ENCODE results near the gene TIMM50.
"Not testable (repeated sequence)": the region's sequence is repeated elsewhere in the genome, so short reads cannot be mapped to it uniquely, and the experiment has no call there.

Gene TIMM50
- 16.4 to 57.2 (median 39.2) reads per million in 18 experiments for total RNA-seq

DNA sequence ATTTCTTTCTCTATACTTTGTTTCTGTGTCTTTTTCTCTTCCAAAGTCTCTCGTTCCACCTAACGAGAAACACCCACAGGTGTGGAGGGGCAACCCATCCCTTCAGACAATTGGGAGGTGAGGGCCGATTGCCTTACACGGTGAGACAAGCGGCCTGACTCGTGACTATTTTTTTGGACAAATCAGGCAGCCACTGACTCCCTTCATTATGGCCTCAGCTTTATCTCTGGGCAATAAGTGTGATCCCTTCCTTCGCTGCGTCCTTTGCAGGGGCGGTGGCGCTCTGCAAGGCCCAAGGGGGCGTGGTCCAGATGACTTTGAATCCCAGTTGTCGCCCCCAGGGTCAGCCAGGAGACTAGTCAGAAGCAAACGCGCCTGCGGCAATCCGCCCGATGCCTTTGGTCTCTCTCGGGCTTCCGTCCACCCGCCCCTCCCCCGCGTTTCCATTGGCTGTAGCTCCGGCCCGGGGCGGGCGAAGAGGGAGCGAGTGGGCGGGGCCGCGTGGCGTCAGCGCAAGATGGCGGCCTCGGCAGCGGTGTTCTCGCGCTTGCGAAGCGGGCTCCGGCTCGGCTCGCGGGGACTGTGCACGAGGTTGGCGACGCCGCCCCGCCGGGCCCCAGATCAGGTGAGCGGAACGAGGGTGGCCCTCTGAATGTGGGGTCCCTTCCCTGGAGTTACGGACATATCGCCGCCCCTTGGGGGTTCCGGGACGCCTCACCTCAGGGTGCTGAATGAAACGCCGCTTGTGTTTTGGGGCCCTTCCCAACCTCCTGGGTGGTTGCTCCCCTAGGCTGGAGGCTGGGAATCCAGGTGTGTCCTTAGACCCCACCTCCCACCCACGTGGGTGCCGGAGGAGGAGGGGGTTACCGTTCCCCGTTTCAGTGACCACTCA, at the start of gene TIMM50:
TSS of gene TIMM50 (plus strand) at position 502 of the 892 bp plus-strand sequence. CDS start at position 518, 16 bp downstream.
- peak; percentile 95 to 98 for DNase-seq

DNA sequence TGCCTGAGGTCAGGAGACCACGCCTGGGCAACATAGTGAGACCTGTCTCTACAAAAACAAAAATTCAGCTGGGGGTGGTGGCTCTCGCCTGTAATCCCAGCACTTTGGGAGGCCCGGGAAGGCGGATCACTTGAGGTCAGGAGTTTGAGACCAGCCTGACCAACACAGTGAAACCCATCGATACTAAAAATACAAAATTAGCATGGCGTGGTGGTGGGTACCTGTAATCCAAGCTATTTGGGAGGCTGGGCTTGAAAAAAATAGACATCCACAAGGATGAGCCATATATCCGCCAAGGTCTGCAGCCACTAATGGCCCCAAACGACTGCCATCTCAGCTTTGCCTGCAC, 48.0 kb upstream of the TIMM50 start:
- DNase-seq = no peak

DNA sequence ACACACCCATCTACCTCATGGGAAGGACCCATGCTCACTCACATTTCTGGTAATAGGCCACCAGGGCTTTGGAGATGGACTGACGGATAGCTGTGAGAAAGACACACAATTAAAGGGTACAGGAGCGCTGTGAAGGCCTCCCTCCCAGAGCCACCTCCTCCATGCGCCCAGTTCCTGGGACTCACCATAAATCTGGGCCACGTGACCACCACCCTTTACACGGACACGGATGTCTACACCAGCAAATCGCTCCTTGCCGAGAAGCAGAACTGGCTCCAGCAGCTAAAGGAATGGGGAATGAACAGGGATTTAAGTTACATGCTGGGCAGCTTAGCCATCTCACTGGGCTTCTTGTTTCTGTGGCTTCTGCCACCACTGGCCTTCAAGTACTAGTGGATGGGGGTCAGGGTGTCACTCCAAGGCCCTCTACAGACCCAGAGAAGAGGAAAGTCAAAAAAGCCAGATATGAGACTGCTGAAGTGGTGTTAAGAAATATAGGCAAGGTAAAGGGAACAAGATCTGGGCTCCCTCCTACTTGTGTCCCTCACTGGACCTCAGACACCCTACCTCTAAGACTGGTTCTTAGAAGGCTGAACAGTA, 47.1 kb upstream of the TIMM50 start:
- no peak for DNase-seq

DNA sequence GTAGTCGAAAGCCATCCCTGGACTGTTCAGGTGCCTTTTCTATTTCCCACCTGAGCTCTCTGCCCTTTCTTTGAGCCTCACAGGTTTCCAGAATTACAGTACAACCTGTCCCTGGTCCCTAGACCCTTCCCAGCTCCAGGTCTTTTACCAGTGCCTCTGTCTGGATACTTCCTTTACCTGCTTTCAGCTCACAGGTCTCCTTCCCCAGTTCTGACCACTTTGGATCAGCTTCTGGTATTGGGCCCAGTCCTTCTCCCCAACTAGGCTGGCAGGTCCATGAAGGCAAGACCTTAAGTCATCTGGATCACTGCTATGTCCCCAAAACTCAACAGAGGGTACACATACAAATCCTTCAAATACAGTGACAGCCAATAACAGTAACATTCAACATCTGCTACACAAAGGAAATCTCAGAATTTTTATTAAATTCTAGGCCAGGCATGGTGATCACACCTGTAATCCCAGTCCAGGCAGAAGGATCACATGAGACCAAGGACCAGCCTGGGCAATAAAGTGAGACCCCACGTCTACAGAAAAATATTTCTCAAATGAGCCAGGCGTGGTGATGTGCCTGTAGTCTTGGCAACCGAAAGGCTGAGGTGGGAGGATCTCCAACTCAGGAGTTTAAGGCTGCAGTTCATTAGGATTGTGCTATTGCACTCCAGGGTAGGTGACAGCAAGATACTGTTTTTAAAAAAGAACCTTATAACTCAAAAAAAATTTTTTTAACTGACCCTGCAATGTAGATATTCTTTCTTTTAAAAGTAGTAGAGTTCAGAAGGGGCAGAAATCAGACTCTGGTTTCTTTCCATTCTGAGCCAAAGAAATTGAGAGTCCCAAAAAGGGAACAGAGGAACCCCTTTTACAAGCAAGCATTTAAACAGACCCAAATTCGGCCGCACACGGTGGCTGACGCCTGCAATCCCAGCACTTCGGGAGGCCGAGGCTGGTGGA, 46.2 kb upstream of the TIMM50 start:
- no peak for DNase-seq

DNA sequence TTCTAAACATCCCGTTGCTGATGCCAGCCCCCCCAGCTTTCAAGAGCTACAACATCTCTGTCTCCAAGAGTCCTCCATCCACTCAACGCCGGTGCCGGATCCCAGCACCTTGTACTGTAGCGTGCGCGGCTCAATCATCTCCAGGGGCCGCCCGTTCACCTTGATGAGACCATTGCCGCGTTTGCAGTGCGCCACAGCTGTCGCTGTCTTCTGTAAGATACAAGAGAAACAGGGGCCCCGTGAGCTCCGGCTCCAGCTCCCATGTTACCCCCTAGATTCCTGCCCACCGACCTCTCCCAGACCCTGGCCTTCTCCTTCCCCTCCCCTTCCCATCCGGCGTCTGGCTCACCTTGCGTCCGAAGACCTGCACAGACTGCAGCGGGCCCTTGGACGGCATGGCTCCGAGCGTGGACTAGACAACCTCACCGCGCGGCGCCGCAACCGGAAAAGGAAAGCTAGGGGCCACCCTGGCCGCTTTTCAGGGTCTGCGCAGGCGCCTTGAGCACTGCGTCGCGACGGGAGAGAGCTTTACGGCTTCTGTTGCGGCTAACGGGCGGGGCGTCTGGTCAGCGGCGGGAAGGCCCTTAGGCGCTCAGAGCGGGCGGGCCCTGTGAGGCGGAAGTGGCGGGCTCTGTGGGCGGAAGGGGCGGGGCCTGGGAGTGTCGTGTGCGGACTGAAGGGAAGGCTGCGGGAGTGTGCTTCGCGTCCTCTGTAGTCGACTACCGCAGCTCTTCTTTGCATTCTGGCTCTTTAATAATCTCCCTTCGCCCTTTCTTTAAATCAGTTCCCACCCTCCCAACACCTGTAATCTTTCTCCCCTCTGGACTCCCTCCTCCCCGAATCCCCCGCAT, 44.9 kb upstream of the TIMM50 start, which contains the start of gene RPS16:
TSS of gene RPS16 (minus strand) at position 451 of the 851 bp plus-strand sequence. CDS start at position 397, 54 bp downstream.
- DNase-seq = peak; percentile 99 to 100

DNA sequence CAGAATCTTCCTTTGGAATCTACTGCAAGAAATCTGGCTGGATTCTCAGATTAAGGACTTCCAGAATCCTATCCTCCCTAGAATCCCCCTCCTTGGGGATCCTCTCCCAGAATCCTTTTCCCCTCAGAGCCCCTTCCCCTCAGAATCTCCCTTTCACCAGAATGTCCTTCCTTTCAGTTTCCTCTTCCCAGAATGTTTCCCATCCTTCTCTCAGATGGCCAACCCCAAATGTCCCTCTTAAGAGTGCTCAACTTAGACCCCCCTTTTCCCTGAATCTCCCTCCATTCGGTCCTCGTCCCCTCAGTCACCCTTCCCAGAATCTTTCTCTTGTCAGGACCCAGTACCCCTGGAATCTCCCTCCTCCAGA, 44.3 kb upstream of the TIMM50 start:
- no peak for DNase-seq

DNA sequence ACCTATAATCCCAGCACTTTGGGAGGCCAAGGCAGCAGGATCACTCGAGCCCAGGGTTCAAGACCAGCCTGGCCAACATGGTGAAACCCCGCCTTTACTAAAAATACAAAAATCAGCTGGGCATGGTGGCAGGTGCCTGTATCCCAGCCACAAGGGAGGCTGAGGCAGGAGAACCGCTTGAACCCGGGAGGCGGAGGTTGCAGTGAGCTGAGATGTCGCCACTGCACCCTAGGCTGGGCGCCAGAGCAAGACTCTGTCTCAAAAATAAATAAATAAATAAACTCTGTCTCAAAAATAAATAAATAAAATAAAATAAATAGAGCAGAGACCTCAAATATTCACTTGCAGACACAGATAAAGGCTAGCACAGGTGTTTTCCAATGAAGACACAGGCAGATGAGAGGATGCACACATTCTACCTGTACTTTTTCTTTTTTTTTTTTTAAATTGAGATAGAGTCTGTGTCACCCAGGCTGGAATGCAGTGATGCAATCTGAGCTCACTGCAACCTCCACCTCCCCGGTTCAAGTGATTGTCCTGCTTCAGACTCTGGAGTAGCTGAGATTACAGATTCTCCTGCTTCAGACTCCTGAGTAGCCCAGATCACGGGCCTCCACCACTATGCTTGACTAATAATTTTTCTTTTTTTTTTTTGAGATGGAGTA, 42.2 kb upstream of the TIMM50 start:
- no peak for DNase-seq

DNA sequence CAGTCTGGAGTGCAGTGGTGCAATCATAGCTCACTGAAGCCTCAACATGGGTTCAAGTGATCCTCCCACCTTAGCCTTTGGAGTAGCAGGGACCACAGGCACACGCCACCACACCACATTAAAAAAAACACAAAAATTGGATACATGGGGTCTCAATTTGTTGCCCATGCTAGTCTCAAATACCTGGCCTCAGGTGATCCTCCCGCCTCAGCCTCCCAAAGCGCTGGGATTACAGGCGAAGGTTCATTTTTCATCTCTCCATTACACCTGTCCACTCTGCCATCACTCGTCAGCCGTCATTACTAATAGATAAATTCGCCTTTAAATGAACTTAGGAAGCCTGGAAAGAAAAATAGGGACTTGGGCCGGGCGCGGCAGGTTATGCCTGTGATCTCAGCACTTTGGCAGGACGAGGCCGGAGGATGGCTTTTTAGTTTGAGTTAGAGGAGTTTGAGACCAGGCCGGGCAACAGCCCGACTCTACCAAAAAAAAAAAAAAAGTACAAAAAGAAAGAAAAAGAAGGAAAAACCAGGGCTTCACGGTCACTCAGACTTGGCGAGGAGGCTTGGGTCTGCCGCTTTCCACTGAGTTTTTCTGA, 35.9 kb upstream of the TIMM50 start:
- DNase-seq = no peak

DNA sequence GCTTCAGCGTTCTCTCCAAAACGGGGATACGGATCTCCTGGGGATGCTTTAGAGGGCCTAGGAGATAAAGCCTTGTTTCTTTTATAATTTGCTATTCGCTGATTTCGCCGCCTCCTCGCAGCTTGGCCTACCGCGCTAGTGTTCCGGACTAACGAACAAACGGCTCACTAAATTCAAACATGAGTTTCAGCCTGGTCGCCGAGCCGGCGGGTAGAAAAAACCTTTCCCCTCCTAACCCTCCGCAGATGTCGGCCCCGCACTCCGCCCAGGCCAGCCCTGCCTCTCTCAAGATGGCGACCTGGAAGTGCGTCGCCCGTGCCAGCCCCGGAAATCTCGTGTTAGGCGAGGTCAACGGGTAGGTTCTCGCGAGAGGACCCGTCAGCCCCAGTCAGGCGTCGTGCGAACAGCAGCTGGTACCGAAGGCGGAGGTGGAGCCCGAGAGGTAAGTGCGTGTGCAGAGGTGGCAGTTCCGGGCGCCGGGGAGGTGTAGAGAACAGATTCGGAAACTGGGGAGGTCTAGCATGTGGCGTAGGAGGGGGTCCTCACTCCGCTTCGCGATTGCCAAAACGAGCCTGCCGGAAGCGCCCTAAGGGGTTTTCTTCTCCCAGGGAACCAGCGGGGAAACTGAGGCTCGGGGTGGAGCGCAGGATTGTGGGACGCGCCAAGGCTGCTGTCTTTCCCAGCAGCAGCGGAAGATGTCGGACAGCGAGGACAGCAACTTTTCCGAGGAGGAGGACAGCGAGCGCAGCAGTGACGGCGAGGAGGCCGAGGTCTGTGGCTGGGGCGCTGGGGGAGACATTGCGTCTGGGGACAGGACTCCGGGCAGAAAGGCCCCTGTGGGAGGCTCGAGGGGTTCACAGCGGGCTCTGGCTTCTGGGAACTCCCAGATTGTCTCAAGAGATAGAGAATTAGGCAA, 35.2 kb upstream of the TIMM50 start, which contains the start of gene SUPT5H:
TSS of gene SUPT5H (plus strand) at position 387 of the 916 bp plus-strand sequence. CDS start at position 696, 309 bp downstream.
- DNase-seq = peak; percentile 98 to 99

DNA sequence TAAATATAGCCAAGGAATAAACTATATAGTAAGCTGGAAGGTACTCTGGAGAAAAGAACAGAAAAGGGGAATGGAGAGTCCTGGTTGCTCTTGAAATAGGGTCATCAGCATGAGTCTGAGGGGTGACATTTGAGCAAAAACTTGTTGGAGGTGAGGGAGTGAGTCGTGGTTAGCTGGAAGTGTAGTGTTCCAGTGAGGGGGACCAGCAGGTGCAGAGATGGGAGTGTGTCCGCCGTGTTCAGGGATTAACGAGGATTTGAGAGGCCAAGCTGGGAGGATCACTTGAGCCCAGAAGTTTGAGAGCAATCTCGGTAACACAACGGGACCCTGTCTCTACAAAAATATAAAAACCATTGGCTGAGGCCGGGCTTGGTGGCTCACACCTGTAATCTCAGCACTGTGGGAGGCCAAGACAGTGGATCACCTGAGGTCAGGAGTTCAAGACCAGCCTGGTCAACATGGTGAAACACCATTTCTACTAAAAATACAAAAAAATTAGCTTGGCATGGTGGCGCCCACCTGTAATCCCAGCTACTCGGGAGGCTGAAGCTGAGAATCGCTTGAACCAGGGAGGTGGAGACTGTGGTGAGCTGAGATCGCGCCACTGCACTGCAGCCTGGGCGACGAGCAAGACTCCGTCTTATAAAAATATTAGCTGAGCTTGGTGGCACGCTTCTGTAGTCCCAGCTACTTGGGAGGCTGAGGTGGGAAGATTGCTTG, 34.1 kb upstream of the TIMM50 start:
- DNase-seq = no peak

DNA sequence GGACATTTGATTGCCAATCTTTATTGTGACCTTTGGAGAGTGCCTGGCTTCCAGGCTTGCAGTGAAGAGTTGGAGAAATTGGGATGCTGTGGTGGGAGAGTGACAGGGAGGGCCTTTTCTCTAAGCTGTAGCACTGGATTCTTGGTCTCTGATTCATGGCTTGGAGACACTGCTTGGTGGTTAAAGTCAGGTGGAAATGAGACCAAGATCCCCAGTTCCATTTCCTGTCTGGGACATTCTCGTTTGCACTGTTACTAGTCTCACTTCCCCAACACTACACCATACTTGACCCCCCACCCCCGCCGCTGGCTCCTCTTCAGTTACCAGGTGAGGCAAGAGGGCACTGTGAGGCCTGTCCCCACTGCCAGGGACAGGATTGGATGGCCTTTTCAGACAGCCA, 32.4 kb upstream of the TIMM50 start:
- DNase-seq = peak; percentile 50 to 52

DNA sequence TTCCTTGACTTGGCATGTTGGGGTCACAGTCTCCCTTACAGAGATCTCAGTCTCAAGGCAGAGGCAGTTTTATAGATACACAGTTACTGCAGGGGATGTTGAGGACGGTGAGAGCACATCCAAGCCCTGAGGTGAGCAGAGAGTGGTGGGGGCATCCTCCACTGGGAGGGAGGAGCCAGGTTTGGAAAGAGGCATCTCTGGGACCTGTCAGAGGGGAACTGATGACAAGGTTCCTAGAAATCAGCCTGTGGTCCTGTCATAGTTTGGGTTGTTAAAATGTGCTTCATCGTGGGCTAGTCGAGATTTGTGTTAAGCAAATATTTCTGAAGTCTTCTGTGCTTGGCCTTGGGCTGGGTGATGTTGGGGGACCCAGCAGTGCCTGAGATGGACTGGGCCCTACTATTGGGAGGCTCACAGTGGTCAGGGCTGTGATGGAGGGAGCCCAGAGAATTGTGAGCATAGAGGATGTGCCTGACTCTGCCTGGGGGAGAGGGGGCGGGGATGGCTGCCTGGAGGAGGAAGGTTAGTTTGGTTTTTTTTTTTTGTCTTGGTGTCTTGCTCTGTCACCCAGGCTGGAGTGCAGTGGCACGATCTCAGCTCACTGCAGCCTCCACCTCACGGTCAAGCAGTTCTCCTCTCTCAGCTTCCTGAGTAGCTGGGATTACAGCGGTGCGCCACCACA, 31.4 kb upstream of the TIMM50 start:
- no peak for DNase-seq

DNA sequence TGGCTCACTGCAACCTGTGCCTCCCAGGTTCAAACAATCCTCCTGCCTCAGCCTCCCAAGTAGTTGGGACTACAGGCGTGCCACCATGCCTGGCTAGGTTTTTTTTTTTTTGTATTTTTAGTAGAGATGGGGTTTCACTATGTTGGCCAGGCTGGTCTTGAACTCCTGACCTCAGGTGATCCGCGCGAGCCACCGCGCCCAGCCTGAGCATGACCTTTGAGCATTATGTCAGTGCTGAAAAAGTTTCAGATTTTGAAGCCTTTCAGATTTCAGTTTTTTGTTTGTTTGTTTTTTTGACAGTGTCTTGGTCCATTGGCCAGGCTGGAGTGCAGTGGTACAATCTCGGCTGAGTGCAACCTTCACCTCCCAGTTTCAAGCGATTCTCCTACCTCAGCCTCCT, 29.4 kb upstream of the TIMM50 start:
- DNase-seq = not testable (repeated sequence)

DNA sequence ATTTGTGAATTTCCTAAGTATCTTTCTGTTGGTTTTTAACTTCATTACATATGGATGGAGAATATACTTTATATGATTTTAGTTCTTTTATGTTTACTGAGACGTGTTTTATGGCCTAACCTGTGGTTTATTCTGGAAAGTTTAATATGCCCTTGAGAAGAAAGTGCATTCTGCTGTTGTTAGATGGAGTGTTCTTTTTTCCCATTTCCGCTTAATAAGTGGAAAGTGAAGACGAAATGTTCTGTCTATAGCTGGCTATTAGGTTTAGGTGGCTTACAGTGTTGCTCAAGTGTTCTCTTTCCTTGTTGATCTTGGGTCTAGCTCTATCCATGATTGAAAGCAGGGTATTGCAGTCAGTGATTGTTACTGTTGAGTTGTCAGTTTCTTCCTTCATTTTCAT, 17.2 kb upstream of the TIMM50 start:
- DNase-seq = no peak

DNA sequence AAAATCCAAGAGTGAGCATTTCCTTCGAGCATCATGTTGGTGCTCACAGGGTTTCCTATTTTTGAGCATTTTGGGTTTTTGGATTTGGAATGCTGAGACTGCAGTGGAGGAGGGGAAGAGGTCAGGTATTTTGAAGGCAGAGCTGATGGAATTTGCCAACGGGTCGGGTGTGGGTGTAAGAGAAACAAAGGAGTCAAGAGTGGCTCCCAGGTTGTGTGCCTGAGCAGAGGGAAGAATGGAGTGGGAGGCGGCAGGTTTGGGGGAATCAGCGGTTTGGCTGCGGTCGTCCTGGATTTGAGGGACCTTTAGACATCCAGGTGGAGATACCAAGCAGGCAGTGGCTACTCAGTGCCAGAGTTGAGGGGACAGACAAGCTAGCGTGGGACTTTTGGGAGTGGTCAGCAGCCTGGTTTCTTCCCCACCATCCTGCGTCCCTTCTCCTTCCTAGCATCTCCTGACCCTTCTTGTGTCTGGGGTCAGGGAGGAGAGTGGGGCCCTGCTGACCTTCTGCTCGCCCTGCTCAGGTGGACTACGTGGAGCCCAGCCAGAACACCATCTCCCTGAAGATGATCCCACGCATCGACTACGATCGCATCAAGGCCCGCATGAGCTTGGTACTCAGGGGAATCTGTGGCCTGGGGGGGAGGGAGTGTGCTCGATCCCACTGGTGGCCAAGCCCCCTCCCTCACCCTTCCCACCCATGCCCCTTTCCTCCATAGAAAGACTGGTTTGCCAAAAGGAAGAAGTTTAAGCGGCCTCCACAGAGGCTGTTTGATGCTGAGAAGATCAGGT, 14.5 kb upstream of the TIMM50 start:
- DNase-seq = no peak

DNA sequence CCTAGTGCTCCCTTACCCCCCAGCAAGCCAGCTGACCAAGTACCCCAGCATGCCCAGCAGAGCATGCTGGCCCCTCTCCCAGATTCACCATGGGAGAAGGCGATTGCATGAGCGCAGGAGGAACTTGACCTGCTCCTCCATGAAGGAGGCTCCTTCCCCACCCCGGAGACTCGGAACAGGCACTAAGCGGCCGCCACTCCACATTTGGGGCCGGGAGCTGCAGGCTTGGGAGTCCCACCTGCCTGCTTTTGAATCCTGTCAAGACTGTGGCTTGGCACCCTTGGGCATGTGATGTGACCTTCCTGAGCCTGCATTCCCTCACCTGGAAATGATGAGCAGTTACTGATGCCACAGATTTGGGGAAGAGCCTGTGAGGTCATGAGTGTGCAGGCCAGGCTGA, 12.7 kb upstream of the TIMM50 start:
- no peak for DNase-seq

DNA sequence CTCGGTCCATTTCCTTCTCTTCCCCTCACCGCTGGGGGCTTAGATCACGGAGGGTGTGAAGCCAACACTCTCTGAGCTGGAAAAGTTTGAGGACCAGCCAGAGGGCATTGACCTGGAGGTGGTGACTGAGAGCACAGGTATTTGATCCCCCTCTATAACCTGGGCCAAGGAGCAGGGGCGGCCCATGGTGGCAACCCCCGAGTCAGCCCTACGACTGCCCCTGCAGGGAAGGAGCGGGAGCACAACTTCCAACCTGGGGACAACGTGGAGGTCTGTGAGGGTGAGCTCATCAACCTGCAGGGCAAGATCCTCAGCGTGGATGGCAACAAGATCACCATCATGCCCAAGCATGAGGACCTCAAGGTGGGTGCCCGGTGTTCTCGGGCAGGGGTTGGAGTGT, 11.6 kb upstream of the TIMM50 start:
- no peak for DNase-seq

All from inflammatory macrophage (primary cell).